Measurements from ENCODE around the gene PSMD14. TPM values are rescaled to one million over a fixed set of nuclear protein-coding genes. Genes with fewer than 3 reads are reported as not detected.
"Not testable (repeated sequence)": the region's sequence is repeated elsewhere in the genome, so short reads cannot be mapped to it uniquely, and the experiment has no call there.

PSMD14 gene
- total RNA-seq, result 73.3 and 94.0 TPM in 2 replicates

DNA sequence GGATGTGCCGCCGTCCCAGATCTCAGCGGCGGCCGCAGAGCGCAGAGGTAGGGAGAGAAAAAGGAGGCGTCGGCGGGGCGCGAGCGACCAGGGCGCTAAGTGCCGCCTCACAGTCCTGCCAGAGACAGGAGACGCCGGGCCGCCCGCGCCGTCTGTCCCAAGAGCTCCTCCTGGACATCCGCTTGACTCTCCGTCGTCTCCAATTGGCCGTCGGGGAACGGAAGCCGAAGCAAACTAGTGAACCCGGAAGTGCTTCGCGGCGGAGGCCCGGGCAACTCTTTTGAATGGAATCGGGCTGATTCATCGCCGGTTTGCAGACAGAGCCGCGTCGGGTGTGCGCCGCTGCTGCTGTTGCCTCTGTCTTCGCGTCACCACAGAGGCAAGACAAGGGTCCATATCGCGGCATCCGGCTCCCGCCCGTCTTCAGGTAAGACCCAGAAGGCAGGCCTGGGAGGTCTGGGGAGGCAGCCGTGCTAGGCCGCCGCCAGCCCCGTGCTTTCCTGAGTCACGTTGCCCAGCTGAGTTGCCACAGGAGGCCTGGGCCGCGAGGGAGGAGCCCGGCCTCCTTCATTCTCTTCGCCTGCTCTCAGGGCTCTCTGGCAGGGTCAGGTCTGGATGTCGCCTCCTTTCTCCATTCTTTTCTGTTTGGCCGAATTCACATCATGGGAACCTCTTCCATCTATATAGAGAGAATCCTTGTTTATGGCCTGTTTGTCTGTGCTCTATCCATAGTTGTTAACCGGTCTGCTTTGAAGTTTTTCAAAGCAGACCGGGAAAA is at the start of gene PSMD14:
Gene PSMD14 (plus strand): TSS at position 248 of the 778 bp plus-strand sequence. CDS start 10,401 bp downstream, outside the sequence.
- DNase-seq (ENCODE audit: extremely low read depth, low read depth, low spot score), result peak; percentile 83

DNA sequence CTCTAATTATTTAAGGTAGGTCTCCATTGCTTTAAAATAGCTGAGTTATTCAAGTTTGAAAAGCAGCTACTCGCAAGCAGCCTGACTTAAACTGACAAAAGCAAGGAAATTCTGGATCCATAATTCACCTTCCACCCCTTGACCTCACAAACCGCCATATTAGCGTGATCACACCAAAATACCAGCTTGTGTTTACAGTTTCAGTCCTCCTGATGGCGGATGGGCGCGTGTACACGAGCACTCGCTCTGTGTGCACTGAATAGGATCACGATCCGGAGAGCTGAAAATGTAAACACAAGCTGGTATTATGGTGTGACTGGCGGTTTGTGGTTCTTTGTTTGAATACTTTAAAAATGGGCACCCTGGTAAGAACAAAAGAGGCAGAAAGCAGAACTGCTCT is 42.4 kb upstream of the PSMD14 start:
- DNase-seq (ENCODE audit: extremely low read depth, low read depth, low spot score), result no peak

DNA sequence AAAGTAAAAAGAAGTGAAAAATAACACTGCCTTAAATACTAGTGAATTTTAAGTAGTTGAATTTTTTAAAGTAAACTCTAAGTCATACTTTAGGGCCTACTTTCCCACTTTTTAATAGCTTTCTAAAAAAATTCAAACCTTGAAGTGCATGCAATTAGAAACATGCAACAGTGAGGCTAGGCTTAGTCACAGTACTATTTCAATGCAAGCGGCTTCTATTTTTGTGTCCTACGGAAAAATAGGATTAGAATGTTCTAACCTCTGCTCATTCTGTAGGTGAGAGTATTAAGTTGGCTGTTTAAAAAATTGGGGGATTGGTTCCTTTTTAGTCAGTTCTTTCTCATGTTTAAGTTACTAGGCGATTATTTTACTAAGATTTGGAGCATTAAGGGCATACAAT is 39.1 kb upstream of the PSMD14 start:
- DNase-seq (ENCODE audit: extremely low read depth, low read depth, low spot score), result no peak

GRCh38 chr2:161273038-161273760 is 35.0 kb upstream of the PSMD14 start:
- DNase-seq (ENCODE audit: extremely low read depth, low read depth, low spot score), result peak; percentile 57

DNA sequence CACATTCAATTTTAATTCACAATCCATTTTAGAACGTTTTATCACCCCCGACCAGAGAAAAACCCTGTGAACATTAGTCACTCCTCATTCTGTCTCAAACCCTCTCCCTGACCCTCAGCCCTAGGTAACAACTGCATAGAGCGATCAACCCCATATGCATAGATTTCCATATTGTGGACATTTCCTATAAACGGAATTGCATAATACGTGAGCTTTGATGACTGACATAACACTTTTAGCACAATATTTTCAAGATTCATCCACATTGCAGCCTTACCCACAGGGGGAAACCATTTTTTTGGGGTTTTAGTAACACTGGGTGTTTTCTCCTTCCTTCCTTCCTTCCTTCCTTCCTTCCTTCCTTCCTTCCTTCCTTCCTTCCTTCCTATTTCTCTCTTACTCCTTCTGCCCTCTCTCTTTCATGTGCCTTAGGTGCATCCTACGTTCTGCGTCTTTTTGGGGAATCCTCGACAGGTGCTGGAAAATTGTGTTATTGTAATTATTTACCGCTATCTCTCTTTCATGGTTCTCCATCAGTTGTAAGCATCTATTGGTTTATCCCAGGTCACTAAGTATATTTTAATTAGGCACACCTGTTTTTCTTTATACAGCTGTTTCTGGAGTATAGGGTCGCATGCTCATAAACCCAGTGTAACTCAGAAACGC is 29.5 kb upstream of the PSMD14 start:
- DNase-seq (ENCODE audit: extremely low read depth, low read depth, low spot score), result not testable (repeated sequence)

- not testable (repeated sequence) for DNase-seq (ENCODE audit: extremely low read depth, low read depth, low spot score)
Measured at GRCh38 chr2:161279230-161279815, 28.9 kb upstream of the PSMD14 start.

GRCh38 chr2:161280906-161281323 is 27.3 kb upstream of the PSMD14 start:
- DNase-seq (ENCODE audit: extremely low read depth, low read depth, low spot score), result not testable (repeated sequence)

DNA sequence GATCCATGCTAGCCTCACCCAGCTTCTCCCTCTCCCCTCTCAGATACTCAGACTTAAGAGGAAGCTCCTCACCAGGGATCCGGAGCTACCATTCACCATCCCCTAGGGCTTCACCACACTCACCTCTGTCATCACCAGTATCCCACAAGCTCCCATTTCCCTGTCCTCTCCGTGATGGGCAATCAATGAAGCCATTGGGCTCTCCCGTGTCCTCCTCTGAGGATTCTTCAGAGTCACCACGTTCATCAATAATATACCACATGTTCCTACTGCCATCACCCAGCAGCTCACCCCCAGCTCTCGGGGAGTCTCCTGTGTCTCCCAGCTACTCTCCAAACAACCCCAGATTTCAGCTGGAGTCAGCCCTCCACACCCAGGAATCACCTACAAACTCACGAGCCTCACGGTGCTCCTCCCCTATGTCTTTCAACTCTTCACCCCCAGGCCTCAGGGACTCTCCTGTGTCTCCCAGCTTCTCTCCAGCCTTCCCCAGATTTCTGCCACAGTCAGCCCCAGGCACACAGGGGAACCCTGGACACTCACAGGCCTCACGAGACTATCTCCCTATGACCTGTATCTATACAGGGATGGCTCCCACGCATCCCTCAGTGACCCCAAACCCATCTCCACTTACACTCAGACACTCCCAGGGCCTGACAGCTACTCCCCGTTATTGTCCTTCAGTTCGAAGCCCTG is 26.5 kb upstream of the PSMD14 start:
- not testable (repeated sequence) for DNase-seq (ENCODE audit: extremely low read depth, low read depth, low spot score)

- DNase-seq (ENCODE audit: extremely low read depth, low read depth, low spot score), result not testable (repeated sequence)
Measured at GRCh38 chr2:161282311-161282644, 25.9 kb upstream of the PSMD14 start.

DNA sequence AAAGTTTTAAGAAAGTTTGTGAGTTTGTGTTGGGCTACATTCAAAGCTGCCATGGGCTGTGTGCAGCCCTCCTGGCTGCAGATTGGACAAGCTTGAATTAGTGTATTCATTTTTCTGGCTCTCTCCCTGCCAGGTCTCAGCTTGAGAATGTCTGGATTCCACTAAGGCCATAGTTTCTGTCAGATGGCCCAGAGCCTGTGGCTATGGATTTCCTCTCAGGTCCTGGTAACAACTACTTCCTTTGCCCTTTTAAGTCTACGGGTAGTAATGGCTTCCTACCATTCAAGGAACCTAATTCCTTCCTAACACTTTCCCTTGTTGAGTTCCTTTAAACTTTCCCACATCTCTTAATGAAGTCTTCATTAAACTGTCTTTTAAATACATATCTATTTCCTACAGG is 24.3 kb upstream of the PSMD14 start:
- DNase-seq (ENCODE audit: extremely low read depth, low read depth, low spot score), result no peak

GRCh38 chr2:161303535-161304050 is 4.6 kb upstream of the PSMD14 start:
- no peak for DNase-seq (ENCODE audit: extremely low read depth, low read depth, low spot score)

- no peak for DNase-seq (ENCODE audit: extremely low read depth, low read depth, low spot score)
Measured at GRCh38 chr2:161306919-161307318, 1.3 kb upstream of the PSMD14 start.

DNA sequence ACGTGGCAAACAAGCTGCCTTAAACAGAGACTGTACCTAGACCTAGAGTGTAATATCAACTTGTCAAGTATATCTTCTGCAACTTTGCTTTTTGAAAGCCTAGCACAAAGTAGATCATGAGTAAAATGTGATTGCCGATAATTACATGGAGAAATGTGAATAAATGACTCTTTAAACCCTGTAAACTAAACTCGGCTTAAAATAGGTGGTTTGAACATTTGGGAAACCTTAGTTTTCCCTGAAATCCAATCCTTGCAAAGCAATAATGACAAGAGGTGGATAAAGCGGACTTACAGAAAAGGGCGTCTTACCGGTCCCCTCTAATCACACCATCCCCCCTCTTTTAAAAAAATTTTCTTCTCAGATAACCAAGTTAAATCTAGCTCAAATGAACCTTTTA is 549 bp upstream of the PSMD14 start:
- DNase-seq (ENCODE audit: extremely low read depth, low read depth, low spot score), result no peak

DNA sequence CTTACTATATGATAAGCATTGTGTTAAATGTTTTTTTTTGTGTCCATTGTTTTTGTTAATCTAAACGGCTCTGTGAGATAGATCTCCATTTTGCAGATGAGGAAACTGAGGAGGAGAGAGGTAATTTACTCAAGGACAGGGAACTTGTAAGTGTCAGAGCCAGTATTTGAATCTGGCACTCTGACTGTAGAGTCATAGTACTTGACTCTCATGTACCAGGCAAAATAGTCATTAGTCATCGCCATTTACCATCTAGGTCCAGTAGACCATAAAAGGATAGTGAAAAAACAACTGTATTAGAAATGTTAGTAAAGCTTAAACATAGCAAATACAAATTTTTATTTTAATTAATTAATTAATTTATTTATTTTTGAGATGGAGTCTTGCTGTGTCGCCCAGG is 4.8 kb downstream of the PSMD14 start:
- no peak for DNase-seq (ENCODE audit: extremely low read depth, low read depth, low spot score)

- DNase-seq (ENCODE audit: extremely low read depth, low read depth, low spot score), result no peak
Measured at GRCh38 chr2:161315380-161315779, 7.2 kb downstream of the PSMD14 start.

GRCh38 chr2:161316701-161317100 is 8.5 kb downstream of the PSMD14 start:
- no peak for DNase-seq (ENCODE audit: extremely low read depth, low read depth, low spot score)

DNA sequence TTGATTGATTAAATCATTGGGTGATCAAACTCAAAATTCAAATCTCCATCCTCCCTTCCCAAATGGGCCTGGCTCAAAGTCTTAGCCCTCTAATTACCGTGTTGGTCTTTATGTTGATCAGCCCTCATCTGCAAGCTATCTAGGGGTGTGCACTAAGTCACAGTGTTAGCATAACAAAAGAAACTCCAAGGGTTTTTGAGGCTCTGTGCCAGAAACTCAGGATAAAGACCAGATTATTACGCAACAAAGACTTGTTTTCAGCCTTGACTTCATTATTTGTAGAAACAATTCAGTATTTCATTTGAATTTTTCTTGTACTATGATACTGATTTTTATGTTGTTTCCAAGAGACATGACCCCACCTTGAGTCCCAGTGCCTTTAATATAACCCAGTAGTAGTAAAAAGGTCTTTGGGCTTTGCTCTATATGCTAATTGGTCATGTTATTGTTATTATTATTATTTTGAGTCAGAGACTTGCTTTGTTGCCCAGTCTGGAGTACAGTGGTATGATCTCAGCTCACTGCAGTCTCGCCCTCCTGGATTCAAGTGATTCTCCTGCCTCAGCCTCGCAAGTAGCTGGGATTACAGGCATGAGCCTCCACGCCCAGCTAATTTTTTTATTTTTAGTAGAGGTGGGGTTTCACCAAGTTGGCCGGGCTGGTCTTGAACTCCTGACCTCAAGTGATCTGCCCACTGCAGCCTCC is 13.9 kb downstream of the PSMD14 start:
- no peak for DNase-seq (ENCODE audit: extremely low read depth, low read depth, low spot score)

- DNase-seq (ENCODE audit: extremely low read depth, low read depth, low spot score), result no peak
Measured at GRCh38 chr2:161324876-161325275, 16.7 kb downstream of the PSMD14 start.

DNA sequence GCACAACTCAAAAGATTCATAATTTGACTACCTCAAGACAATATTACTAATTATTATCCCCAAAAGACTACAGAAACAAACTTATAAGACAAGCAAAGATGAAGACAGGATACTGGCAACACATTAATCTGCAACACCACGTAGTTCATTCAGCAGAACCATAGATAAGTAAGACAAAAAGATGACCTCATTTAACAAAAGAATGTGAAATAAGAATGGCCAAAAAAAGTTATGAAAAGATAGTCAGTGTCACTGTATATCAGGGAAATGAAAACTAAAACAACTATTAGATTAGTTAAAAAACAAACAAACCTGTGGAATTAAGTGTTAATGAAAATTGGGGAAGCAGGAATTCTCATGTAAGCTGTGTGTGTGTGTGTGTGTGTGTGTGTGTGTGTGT is 19.4 kb downstream of the PSMD14 start:
- no peak for DNase-seq (ENCODE audit: extremely low read depth, low read depth, low spot score)

Measured in glomerular endothelial cell (primary cell).